ENCODE measurements around the gene HUNK. TPM values are rescaled to one million over a fixed set of nuclear protein-coding genes. Genes with fewer than 3 reads are reported as not detected.

The HUNK gene
- total RNA-seq, 1 donor from 2014 or later = not detected

- intact Hi-C loops (cut with micrococcal nuclease) = no loop called here
Observed at GRCh38 chr21:32044205-32045180, 171.7 kb downstream of the HUNK start.

- intact Hi-C loops (cut with micrococcal nuclease) = no loop called here
Observed at GRCh38 chr21:32046191-32046590, 173.4 kb downstream of the HUNK start.

GRCh38 chr21:32048353-32048752 is 175.5 kb downstream of the HUNK start:
- intact Hi-C loops (cut with micrococcal nuclease) = no loop called here

Other genes starting within 250 kb of the HUNK start
- gene SOD1, start 213.3 kb upstream of the HUNK start, total RNA-seq = 207 and 217 TPM in 2 replicates
- gene SCAF4, start 140.9 kb upstream of the HUNK start, total RNA-seq = 57.0 and 57.9 TPM in 2 replicates

All from T-helper 1 cell treated with Interleukin-12 subunit alpha and Interleukin-12 subunit beta and Interleukin-4 antibody, amounts not matched to agents 30 ng/mL and 1 ng/mL, for 36 hours (primary cell).